ENCODE measurements around the gene SNAI3.

SNAI3 gene

GRCh38 chr16:88651276-88651988, 34.9 kb downstream of the SNAI3 start:
- peak; percentile 33 to 44 for DNase-seq (ENCODE audit: low read depth in 2 of 2)

GRCh38 chr16:88650749-88651275, 35.5 kb downstream of the SNAI3 start, which contains the start of gene CYBA:
Gene CYBA (minus strand): TSS chr16:88651053. CDS start chr16:88651013, 40 bp downstream.
- DNase-seq (ENCODE audit: low read depth in 2 of 2): peak; percentile 67 to 71

GRCh38 chr16:88649924-88650748, 36.2 kb downstream of the SNAI3 start:
- DNase-seq (ENCODE audit: low read depth in 2 of 2): no peak

- no peak for DNase-seq (ENCODE audit: low read depth in 2 of 2)
Observed at GRCh38 chr16:88649195-88649923, 36.9 kb downstream of the SNAI3 start.

GRCh38 chr16:88647178-88648070, 38.9 kb downstream of the SNAI3 start:
- DNase-seq (ENCODE audit: low read depth in 2 of 2): no peak

- no peak for DNase-seq (ENCODE audit: low read depth in 2 of 2)
Observed at GRCh38 chr16:88646345-88647034, 39.8 kb downstream of the SNAI3 start.

GRCh38 chr16:88645941-88646340, 40.4 kb downstream of the SNAI3 start:
- DNase-seq (ENCODE audit: low read depth in 2 of 2): no peak

GRCh38 chr16:88645455-88645854, 40.9 kb downstream of the SNAI3 start:
- DNase-seq (ENCODE audit: low read depth in 2 of 2): no peak

- DNase-seq (ENCODE audit: low read depth in 2 of 2): no peak
Observed at GRCh38 chr16:88643644-88643932, 42.7 kb downstream of the SNAI3 start.

GRCh38 chr16:88642881-88643643, 43.2 kb downstream of the SNAI3 start:
- DNase-seq (ENCODE audit: low read depth in 2 of 2): no peak

- DNase-seq (ENCODE audit: low read depth in 2 of 2): no peak
Observed at GRCh38 chr16:88640498-88641247, 45.6 kb downstream of the SNAI3 start.

- no peak for DNase-seq (ENCODE audit: low read depth in 2 of 2)
Observed at GRCh38 chr16:88640039-88640495, 46.2 kb downstream of the SNAI3 start.

GRCh38 chr16:88639231-88640038, 46.9 kb downstream of the SNAI3 start:
- no peak for DNase-seq (ENCODE audit: low read depth in 2 of 2)

GRCh38 chr16:88638323-88639230, 47.7 kb downstream of the SNAI3 start, which contains the start of gene IL17C:
Gene IL17C (plus strand): TSS chr16:88638572. CDS start chr16:88638642, 70 bp downstream.
- no peak for DNase-seq (ENCODE audit: low read depth in 2 of 2)

- no peak for DNase-seq (ENCODE audit: low read depth in 2 of 2)
Observed at GRCh38 chr16:88636488-88637265, 49.6 kb downstream of the SNAI3 start.

- DNase-seq (ENCODE audit: low read depth in 2 of 2): no peak
Observed at GRCh38 chr16:88635671-88636319, 50.5 kb downstream of the SNAI3 start.
